PC-3 (cell line): ENCODE data around the gene GSDMA. TPM values are rescaled to one million over a fixed set of nuclear protein-coding genes. Genes with fewer than 3 reads are reported as not detected.

Experiments
- ATAC-seq: fragments of 200-7000 bp; cut with Tn5 transposase; 2 replicates; pipeline ENCODE4 v1.9.1; 2020; ENCODE audit warnings: mild to moderate bottlenecking, moderate library complexity
- BruUV-seq: library from RNA; stranded (reverse); fragments of 400-500 nt; replicated peaks from 2 replicates; lab custom pipeline; 2021; lab: Mats Ljungman, UMichigan
- CTCF ChIA-PET: fragments of 300-600 bp; sonication (Branson Sonifier 250); formaldehyde crosslinking; loops from one replicate; lab custom pipeline; 2022; ENCODE audit warnings: antibody characterized with exemption; lab: Charles Lee
- POLR2A ChIA-PET: fragments of 300-600 bp; sonication (Branson Sonifier 250); formaldehyde crosslinking; loops from one replicate; lab custom pipeline; 2022; ENCODE audit warnings: antibody characterized with exemption; ENCODE audit not compliant: unreplicated experiment; lab: Charles Lee
- DNase-seq: peaks from one replicate; pipeline ENCODE4 v3.0.0-alpha.2; 2015
- H2AFZ ChIP-seq: fragments of 300-600 bp; sonication (generic); 2 replicates; pipeline ENCODE4 v1.6.0; 2016; ENCODE audit warnings: antibody characterized with exemption, low read length
- H3F3A ChIP-seq: fragments of 300-600 bp; sonication (generic); one replicate; pipeline ENCODE4 v1.6.0; 2017; ENCODE audit warnings: antibody characterized with exemption, low read length, control low read depth, mild to moderate bottlenecking; ENCODE audit not compliant: unreplicated experiment
- H3K27ac ChIP-seq: fragments of 300-600 bp; sonication (generic); 2 replicates; pipeline ENCODE4 v1.5.1; 2016; ENCODE audit warnings: mild to moderate bottlenecking, low read length
- H3K27me3 ChIP-seq: fragments of 300-600 bp; sonication (generic); 2 replicates; pipeline ENCODE4 v1.6.1; 2016; ENCODE audit warnings: low read length, mixed read lengths
- H3K36me3 ChIP-seq: fragments of 300-600 bp; sonication (generic); 2 replicates; pipeline ENCODE4 v1.6.1; 2016; ENCODE audit warnings: low read depth, mixed run types, low read length, mixed read lengths
- H3K4me1 ChIP-seq: fragments of 300-600 bp; sonication (generic); 2 replicates; pipeline ENCODE4 v1.5.1; 2016; ENCODE audit warnings: low read length; ENCODE audit not compliant: insufficient read depth
- H3K4me2 ChIP-seq: fragments of 300-600 bp; sonication (generic); 2 replicates; pipeline ENCODE4 v1.6.0; 2016; ENCODE audit warnings: low read length
- H3K4me3 ChIP-seq: fragments of 300-600 bp; sonication (generic); 2 replicates; pipeline ENCODE4 v1.5.1; 2016; ENCODE audit warnings: mild to moderate bottlenecking, low read length, mixed read lengths
- H3K79me2 ChIP-seq: fragments of 300-600 bp; sonication (generic); 2 replicates; pipeline ENCODE4 v1.6.1; 2017; ENCODE audit warnings: low read length, mixed read lengths
- H3K9ac ChIP-seq: fragments of 300-600 bp; sonication (generic); 2 replicates; pipeline ENCODE4 v1.6.0; 2016; ENCODE audit warnings: mild to moderate bottlenecking, low read length
- H3K9me2 ChIP-seq: fragments of 300-600 bp; sonication (generic); replicated peaks from 2 replicates; pipeline ENCODE4 v1.6.1; 2016; ENCODE audit warnings: mixed run types, low read length, mixed read lengths
- H3K9me3 ChIP-seq: fragments of 300-600 bp; sonication (generic); 2 replicates; pipeline ENCODE4 v1.6.1; 2016; ENCODE audit warnings: low read length, mixed read lengths
- H4K20me1 ChIP-seq: fragments of 300-600 bp; sonication (generic); 2 replicates; pipeline ENCODE4 v1.6.1; 2016; ENCODE audit warnings: low read length, mixed read lengths
- EZH2 ChIP-seq: fragments of 300-600 bp; sonication (generic); IDR thresholded peaks from one replicate; pipeline ENCODE4 v1.6.1; 2017; ENCODE audit warnings: antibody characterized with exemption, mild to moderate bottlenecking, low read length; ENCODE audit not compliant: unreplicated experiment
- EZH2phosphoT487 ChIP-seq: fragments of 300-600 bp; sonication (generic); IDR thresholded peaks from 2 replicates; pipeline ENCODE4 v1.6.1; 2018; ENCODE audit warnings: mild to moderate bottlenecking, antibody characterized with exemption, low read length, borderline replicate concordance
- intact Hi-C: fragments of 100-400 bp; cut with micrococcal nuclease; formaldehyde crosslinking; loops from 2 replicates; pipeline ENCODE4 v1.9.0; 2023
- total RNA-seq: library from RNA; depleted of rRNA; stranded (reverse); fragments of >200 nt; gene quantifications from 2 replicates; pipeline ENCODE4 v1.2.3, GENCODE V29; 2014
- TF ChIP-seq, protein P1 (sequence below): fragments of 300-600 bp; sonication (generic); conservative IDR thresholded peaks from 2 replicates; pipeline ENCODE4 v1.5.1; 2017; ENCODE audit warnings: antibody characterized with exemption, low read depth, mild to moderate bottlenecking, low read length

The GSDMA gene
- total RNA-seq, 1 experiment from 2014 or later = not detected

GRCh38 chr17:39943702-39944392 is 19.0 kb upstream of the GSDMA start:
- H4K20me1 ChIP-seq = no peaks in the 10 kb centered on the region
- intact Hi-C loops = no loop called here
- no peaks in the 10 kb centered on the region for H3K9me2 ChIP-seq
- H3K4me2 ChIP-seq = no peak overlapping the region
- POLR2A ChIA-PET = interaction anchor here (0.6 kb wide), 1 partner anchor 169 kb away, joined by 13 read pairs; no protein-coding TSS in a partner anchor
- no peak for ATAC-seq
- no peaks in the 10 kb centered on the region for H3F3A ChIP-seq
- no peak overlapping the region for H3K27ac ChIP-seq
- no peak overlapping the region for H2AFZ ChIP-seq
- no peaks in the 10 kb centered on the region for H3K9me3 ChIP-seq
- H3K79me2 ChIP-seq = no peaks in the 10 kb centered on the region
- no peak overlapping the region for H3K9ac ChIP-seq
- no peaks in the 10 kb centered on the region for H3K27me3 ChIP-seq
- H3K4me3 ChIP-seq = no peak overlapping the region
- CTCF ChIA-PET = no interaction called here
- TF ChIP-seq EZH2 (no peak), EZH2phosphoT487 (no peak)
- TF ChIP-seq, protein P1, sequence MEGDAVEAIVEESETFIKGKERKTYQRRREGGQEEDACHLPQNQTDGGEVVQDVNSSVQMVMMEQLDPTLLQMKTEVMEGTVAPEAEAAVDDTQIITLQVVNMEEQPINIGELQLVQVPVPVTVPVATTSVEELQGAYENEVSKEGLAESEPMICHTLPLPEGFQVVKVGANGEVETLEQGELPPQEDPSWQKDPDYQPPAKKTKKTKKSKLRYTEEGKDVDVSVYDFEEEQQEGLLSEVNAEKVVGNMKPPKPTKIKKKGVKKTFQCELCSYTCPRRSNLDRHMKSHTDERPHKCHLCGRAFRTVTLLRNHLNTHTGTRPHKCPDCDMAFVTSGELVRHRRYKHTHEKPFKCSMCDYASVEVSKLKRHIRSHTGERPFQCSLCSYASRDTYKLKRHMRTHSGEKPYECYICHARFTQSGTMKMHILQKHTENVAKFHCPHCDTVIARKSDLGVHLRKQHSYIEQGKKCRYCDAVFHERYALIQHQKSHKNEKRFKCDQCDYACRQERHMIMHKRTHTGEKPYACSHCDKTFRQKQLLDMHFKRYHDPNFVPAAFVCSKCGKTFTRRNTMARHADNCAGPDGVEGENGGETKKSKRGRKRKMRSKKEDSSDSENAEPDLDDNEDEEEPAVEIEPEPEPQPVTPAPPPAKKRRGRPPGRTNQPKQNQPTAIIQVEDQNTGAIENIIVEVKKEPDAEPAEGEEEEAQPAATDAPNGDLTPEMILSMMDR = no peak
- BruUV-seq = no TSS peak
- 0 out of 2 replicates have a peak, but pooled peaks cover 8% of the 10 kb centered on the region for H3K4me1 ChIP-seq
- no peaks in the 10 kb centered on the region for H3K36me3 ChIP-seq
- DNase-seq = no peak

DNA sequence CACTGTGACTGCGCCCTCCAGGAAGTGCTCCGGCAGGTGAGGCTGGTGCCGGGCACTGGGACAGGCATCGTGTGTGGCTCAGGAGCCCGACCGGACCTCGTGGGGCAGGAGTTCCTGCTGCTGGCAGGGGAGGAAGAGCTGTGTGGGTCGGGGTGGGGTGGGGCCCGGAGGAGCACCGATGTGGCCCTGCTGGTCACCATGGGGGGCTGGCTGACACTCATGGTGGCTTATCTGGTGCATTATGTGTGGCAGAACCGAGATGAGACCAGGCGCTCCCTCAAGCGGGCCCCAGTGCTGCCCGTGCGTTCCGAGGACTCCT is 18.5 kb upstream of the GSDMA start:
- no peak overlapping the region for H3K9ac ChIP-seq
- no peak for ATAC-seq
- no peaks in the 10 kb centered on the region for H3K79me2 ChIP-seq
- H3K4me3 ChIP-seq = no peak overlapping the region
- CTCF ChIA-PET = no interaction called here
- H3F3A ChIP-seq = no peaks in the 10 kb centered on the region
- H3K36me3 ChIP-seq = no peaks in the 10 kb centered on the region
- POLR2A ChIA-PET = interaction anchor here (0.6 kb wide), 1 partner anchor 170 kb away, joined by 13 read pairs; no protein-coding TSS in a partner anchor
- H2AFZ ChIP-seq = no peak overlapping the region
- H3K9me3 ChIP-seq = no peaks in the 10 kb centered on the region
- TF ChIP-seq EZH2 (no peak), EZH2phosphoT487 (no peak)
- TF ChIP-seq, protein P1 = no peak
- H3K4me1 ChIP-seq = 0 out of 2 replicates have a peak, but pooled peaks cover 6% of the 10 kb centered on the region
- no peak overlapping the region for H3K27ac ChIP-seq
- DNase-seq = no peak
- BruUV-seq = no TSS peak
- no peaks in the 10 kb centered on the region for H4K20me1 ChIP-seq
- H3K9me2 ChIP-seq = no peaks in the 10 kb centered on the region
- H3K4me2 ChIP-seq = no peak overlapping the region
- no peaks in the 10 kb centered on the region for H3K27me3 ChIP-seq
- intact Hi-C loops = no loop called here
